GM18498 (cell line): Measurements from ENCODE around the gene KRT34.

Experiments used
- ATAC-seq: cut with Tn5 transposase; IDR thresholded peaks from one replicate; pipeline ENCODE4 v1.9.1; 2021; ENCODE audit warnings: mild to moderate bottlenecking, moderate library complexity; ENCODE audit not compliant: unreplicated experiment

Gene KRT34

GRCh38 chr17:41334385-41335305 lies 47.5 kb downstream of the KRT34 start:
- ATAC-seq, result no peak

- no peak for ATAC-seq
Observed at GRCh38 chr17:41333836-41334235, 48.3 kb downstream of the KRT34 start.

- ATAC-seq, result no peak
Observed at GRCh38 chr17:41333098-41333497, 49.0 kb downstream of the KRT34 start.

GRCh38 chr17:41332239-41332638 lies 49.9 kb downstream of the KRT34 start:
- no peak for ATAC-seq

- ATAC-seq, result no peak
Observed at GRCh38 chr17:41331606-41332005, 50.5 kb downstream of the KRT34 start.

- no peak for ATAC-seq
Observed at GRCh38 chr17:41329279-41329948, 52.7 kb downstream of the KRT34 start.

- ATAC-seq, result no peak
Observed at GRCh38 chr17:41328207-41328606, 53.9 kb downstream of the KRT34 start.
